ENCODE results near the gene ERVV-1.
A peak's percentile ranks its signal among the peaks of the same experiment; 100 is the strongest.
"Not testable (repeated sequence)": the region's sequence is repeated elsewhere in the genome, so short reads cannot be mapped to it uniquely, and the experiment has no call there.

The ERVV-1 gene

GRCh38 chr19:53013621-53014020, at the start of gene ERVV-1:
ERVV-1 (plus strand) TSS chr19:53013921; CDS start chr19:53014091, 170 bp downstream.
- Histone ChIP-seq H3K27ac (ENCODE audit: low read depth, low read length) (no peak within 1 kb of the TSS), H3K4me3 (ENCODE audit: low read depth, low read length) (no peak within 1 kb of the TSS), H3K27me3 (ENCODE audit: control insufficient read depth, insufficient read depth, low read length) (no peaks in the 10 kb centered on the region), H3K36me3 (ENCODE audit: control insufficient read depth, insufficient read depth, low read length) (no peaks in the 10 kb centered on the region), H3K9me3 (ENCODE audit: control insufficient read depth, insufficient read depth, low read depth, low read length) (peaks cover 7% of the 10 kb centered on the region; the same call in 1 of the 2 replicates), H3K4me1 (ENCODE audit: control insufficient read depth, insufficient read depth, low read length) (no peaks in the 10 kb centered on the region), H3K9ac (ENCODE audit: low read length) (no peak within 1 kb of the TSS)

- Histone ChIP-seq H3K36me3 (ENCODE audit: control insufficient read depth, insufficient read depth, low read length) (peaks cover 10% of the 10 kb centered on the region), H3K4me3 (ENCODE audit: low read depth, low read length) (no peak overlapping the region), H3K27ac (ENCODE audit: low read depth, low read length) (no peak overlapping the region), H3K9me3 (ENCODE audit: control insufficient read depth, insufficient read depth, low read depth, low read length) (peaks cover 23% of the 10 kb centered on the region; the same call in 1 of the 2 replicates), H3K4me1 (ENCODE audit: control insufficient read depth, insufficient read depth, low read length) (0 out of 2 replicates have a peak, but pooled peaks cover 6% of the 10 kb centered on the region), H3K9ac (ENCODE audit: low read length) (no peak overlapping the region), H3K27me3 (ENCODE audit: control insufficient read depth, insufficient read depth, low read length) (no peaks in the 10 kb centered on the region)
Measured at GRCh38 chr19:52967772-52968171, 45.9 kb upstream of the ERVV-1 start.

GRCh38 chr19:52981329-52981728, 32.4 kb upstream of the ERVV-1 start:
- Histone ChIP-seq H3K36me3 (ENCODE audit: control insufficient read depth, insufficient read depth, low read length) (peaks cover 19% of the 10 kb centered on the region; the same call in 1 of the 2 replicates), H3K4me1 (ENCODE audit: control insufficient read depth, insufficient read depth, low read length) (no peaks in the 10 kb centered on the region), H3K4me3 (ENCODE audit: low read depth, low read length) (no peak overlapping the region), H3K27ac (ENCODE audit: low read depth, low read length) (no peak overlapping the region), H3K27me3 (ENCODE audit: control insufficient read depth, insufficient read depth, low read length) (no peaks in the 10 kb centered on the region), H3K9me3 (ENCODE audit: control insufficient read depth, insufficient read depth, low read depth, low read length) (peaks cover 21% of the 10 kb centered on the region; the same call in 1 of the 2 replicates), H3K9ac (ENCODE audit: low read length) (no peak overlapping the region)

- not testable (repeated sequence) for H3K27me3 ChIP-seq (ENCODE audit: control insufficient read depth, insufficient read depth, low read length); H3K4me3 ChIP-seq (ENCODE audit: low read depth, low read length); H3K9ac ChIP-seq (ENCODE audit: low read length); H3K4me1 ChIP-seq (ENCODE audit: control insufficient read depth, insufficient read depth, low read length); H3K27ac ChIP-seq (ENCODE audit: low read depth, low read length)
- H3K9me3 ChIP-seq (ENCODE audit: control insufficient read depth, insufficient read depth, low read depth, low read length), result peaks cover 33% of the 10 kb centered on the region; the same call in 1 of the 2 replicates
- H3K36me3 ChIP-seq (ENCODE audit: control insufficient read depth, insufficient read depth, low read length), result peaks cover 25% of the 10 kb centered on the region
Measured at GRCh38 chr19:52983167-52983566, 30.6 kb upstream of the ERVV-1 start.

GRCh38 chr19:52987221-52987620, 26.5 kb upstream of the ERVV-1 start:
- no peak overlapping the region for H3K4me3 ChIP-seq (ENCODE audit: low read depth, low read length)
- peaks cover 36% of the 10 kb centered on the region; the same call in 1 of the 2 replicates for H3K9me3 ChIP-seq (ENCODE audit: control insufficient read depth, insufficient read depth, low read depth, low read length)
- peaks cover under 1% of the 10 kb centered on the region; the same call in 1 of the 2 replicates for H3K4me1 ChIP-seq (ENCODE audit: control insufficient read depth, insufficient read depth, low read length)
- H3K27me3 ChIP-seq (ENCODE audit: control insufficient read depth, insufficient read depth, low read length), result peaks cover 5% of the 10 kb centered on the region
- H3K9ac ChIP-seq (ENCODE audit: low read length), result no peak overlapping the region
- peaks cover 29% of the 10 kb centered on the region for H3K36me3 ChIP-seq (ENCODE audit: control insufficient read depth, insufficient read depth, low read length)
- H3K27ac ChIP-seq (ENCODE audit: low read depth, low read length), result no peak overlapping the region

- peaks cover 36% of the 10 kb centered on the region; the same call in 1 of the 2 replicates for H3K9me3 ChIP-seq (ENCODE audit: control insufficient read depth, insufficient read depth, low read depth, low read length)
- H3K4me1 ChIP-seq (ENCODE audit: control insufficient read depth, insufficient read depth, low read length), result peaks cover 6% of the 10 kb centered on the region
- peaks cover 14% of the 10 kb centered on the region for H3K27me3 ChIP-seq (ENCODE audit: control insufficient read depth, insufficient read depth, low read length)
- H3K4me3 ChIP-seq (ENCODE audit: low read depth, low read length), result no peak overlapping the region
- H3K36me3 ChIP-seq (ENCODE audit: control insufficient read depth, insufficient read depth, low read length), result peaks cover 29% of the 10 kb centered on the region
- H3K9ac ChIP-seq (ENCODE audit: low read length), result no peak overlapping the region
- no peak overlapping the region for H3K27ac ChIP-seq (ENCODE audit: low read depth, low read length)
Measured at GRCh38 chr19:52988506-52988905, 25.2 kb upstream of the ERVV-1 start.

GRCh38 chr19:52990759-52991418, 22.8 kb upstream of the ERVV-1 start:
- H3K27ac ChIP-seq (ENCODE audit: low read depth, low read length), result no peak overlapping the region
- peaks cover 17% of the 10 kb centered on the region for H3K27me3 ChIP-seq (ENCODE audit: control insufficient read depth, insufficient read depth, low read length)
- H3K36me3 ChIP-seq (ENCODE audit: control insufficient read depth, insufficient read depth, low read length), result peaks cover 15% of the 10 kb centered on the region
- H3K4me3 ChIP-seq (ENCODE audit: low read depth, low read length), result no peak overlapping the region
- peaks cover 27% of the 10 kb centered on the region; the same call in 1 of the 2 replicates for H3K9me3 ChIP-seq (ENCODE audit: control insufficient read depth, insufficient read depth, low read depth, low read length)
- no peak overlapping the region for H3K9ac ChIP-seq (ENCODE audit: low read length)
- H3K4me1 ChIP-seq (ENCODE audit: control insufficient read depth, insufficient read depth, low read length), result peaks cover 6% of the 10 kb centered on the region

- peaks cover 9% of the 10 kb centered on the region for H3K36me3 ChIP-seq (ENCODE audit: control insufficient read depth, insufficient read depth, low read length)
- no peak overlapping the region for H3K9ac ChIP-seq (ENCODE audit: low read length)
Measured at GRCh38 chr19:52991484-52991883, 22.2 kb upstream of the ERVV-1 start.

GRCh38 chr19:52992109-52993004, 21.4 kb upstream of the ERVV-1 start:
- Histone ChIP-seq H3K27ac (ENCODE audit: low read depth, low read length) (no peak overlapping the region), H3K4me3 (ENCODE audit: low read depth, low read length) (peak overlapping the region; percentile 69), H3K9ac (ENCODE audit: low read length) (peak overlapping the region; percentile 41)

More at GRCh38 chr19:52991484-52991883, 22.2 kb upstream of the ERVV-1 start:
- Histone ChIP-seq H3K4me3 (ENCODE audit: low read depth, low read length) (no peak overlapping the region), H3K9me3 (ENCODE audit: control insufficient read depth, insufficient read depth, low read depth, low read length) (peaks cover 21% of the 10 kb centered on the region; the same call in 1 of the 2 replicates), H3K4me1 (ENCODE audit: control insufficient read depth, insufficient read depth, low read length) (peaks cover 6% of the 10 kb centered on the region), H3K27ac (ENCODE audit: low read depth, low read length) (no peak overlapping the region), H3K27me3 (ENCODE audit: control insufficient read depth, insufficient read depth, low read length) (peaks cover 21% of the 10 kb centered on the region)

GRCh38 chr19:52993342-52994178, 20.2 kb upstream of the ERVV-1 start:
- no peak overlapping the region for H3K27ac ChIP-seq (ENCODE audit: low read depth, low read length)
- 0 out of 2 replicates have a peak, but pooled peaks cover 5% of the 10 kb centered on the region for H3K36me3 ChIP-seq (ENCODE audit: control insufficient read depth, insufficient read depth, low read length)
- H3K4me1 ChIP-seq (ENCODE audit: control insufficient read depth, insufficient read depth, low read length), result peaks cover 6% of the 10 kb centered on the region
- peaks cover 28% of the 10 kb centered on the region for H3K27me3 ChIP-seq (ENCODE audit: control insufficient read depth, insufficient read depth, low read length)
- H3K9ac ChIP-seq (ENCODE audit: low read length), result peak overlapping the region; percentile 50
- H3K9me3 ChIP-seq (ENCODE audit: control insufficient read depth, insufficient read depth, low read depth, low read length), result peaks cover 14% of the 10 kb centered on the region; the same call in 1 of the 2 replicates
- peak overlapping the region; percentile 70 for H3K4me3 ChIP-seq (ENCODE audit: low read depth, low read length)

More at GRCh38 chr19:52992109-52993004, 21.4 kb upstream of the ERVV-1 start:
- peaks cover 22% of the 10 kb centered on the region for H3K27me3 ChIP-seq (ENCODE audit: control insufficient read depth, insufficient read depth, low read length)
- peaks cover 5% of the 10 kb centered on the region; the same call in 1 of the 2 replicates for H3K36me3 ChIP-seq (ENCODE audit: control insufficient read depth, insufficient read depth, low read length)
- H3K9me3 ChIP-seq (ENCODE audit: control insufficient read depth, insufficient read depth, low read depth, low read length), result peaks cover 13% of the 10 kb centered on the region; the same call in 1 of the 2 replicates
- H3K4me1 ChIP-seq (ENCODE audit: control insufficient read depth, insufficient read depth, low read length), result peaks cover 6% of the 10 kb centered on the region
